ENCODE measurements around the gene ARHGAP9.

GRCh38 chr12:57488402-57489156, 8.9 kb upstream of the ARHGAP9 start:
- TF ChIP-seq CBFB (CRISPR knock-in tag; IDR thresholded peaks at IDR 0.05; ENCODE audit: low read depth) (no peak), ZNF671 (CRISPR knock-in tag; IDR thresholded peaks at IDR 0.05) (no peak), NFYB (CRISPR knock-in tag; conservative IDR thresholded peaks at IDR 0.05; ENCODE audit: low read depth) (no peak), CTCF (IDR thresholded peaks at IDR 0.05) (no peak), MXD4 (CRISPR knock-in tag; IDR thresholded peaks at IDR 0.05; ENCODE audit: borderline replicate concordance) (no peak)
